Measurements from ENCODE around the gene ECPAS. TPM values are rescaled to one million over a fixed set of nuclear protein-coding genes. Genes with fewer than 3 reads are reported as not detected.

Gene ECPAS
- total RNA-seq, 2 donors from 2014 or later, result 87.8 to 103 TPM

- DNase-seq (ENCODE audit: low spot score), result no peak
- TF ChIP-seq POLR2AphosphoS5 (IDR thresholded peaks at IDR 0.05) (no peak), POLR2A (IDR thresholded peaks at IDR 0.05) (no peak)
- TF ChIP-seq, protein P1, sequence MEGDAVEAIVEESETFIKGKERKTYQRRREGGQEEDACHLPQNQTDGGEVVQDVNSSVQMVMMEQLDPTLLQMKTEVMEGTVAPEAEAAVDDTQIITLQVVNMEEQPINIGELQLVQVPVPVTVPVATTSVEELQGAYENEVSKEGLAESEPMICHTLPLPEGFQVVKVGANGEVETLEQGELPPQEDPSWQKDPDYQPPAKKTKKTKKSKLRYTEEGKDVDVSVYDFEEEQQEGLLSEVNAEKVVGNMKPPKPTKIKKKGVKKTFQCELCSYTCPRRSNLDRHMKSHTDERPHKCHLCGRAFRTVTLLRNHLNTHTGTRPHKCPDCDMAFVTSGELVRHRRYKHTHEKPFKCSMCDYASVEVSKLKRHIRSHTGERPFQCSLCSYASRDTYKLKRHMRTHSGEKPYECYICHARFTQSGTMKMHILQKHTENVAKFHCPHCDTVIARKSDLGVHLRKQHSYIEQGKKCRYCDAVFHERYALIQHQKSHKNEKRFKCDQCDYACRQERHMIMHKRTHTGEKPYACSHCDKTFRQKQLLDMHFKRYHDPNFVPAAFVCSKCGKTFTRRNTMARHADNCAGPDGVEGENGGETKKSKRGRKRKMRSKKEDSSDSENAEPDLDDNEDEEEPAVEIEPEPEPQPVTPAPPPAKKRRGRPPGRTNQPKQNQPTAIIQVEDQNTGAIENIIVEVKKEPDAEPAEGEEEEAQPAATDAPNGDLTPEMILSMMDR (IDR thresholded peaks at IDR 0.05), result no peak
- Histone ChIP-seq H3K9me3 (no peaks in the 10 kb centered on the region), H3K36me3 (peaks cover 0 to 17% of the 10 kb centered on the region in 2 donors), H3K4me3 (no peak overlapping the region), H3K27ac (no peak overlapping the region), H3K27me3 (replicated peaks; ENCODE audit: insufficient read depth) (no peaks in the 10 kb centered on the region), H3K4me1 (replicated peaks) (no peaks in the 10 kb centered on the region)
- intact Hi-C loops (cut with DNase I), result no loop called here
- WGBS, result 97% methylated on average over 3 of the region's 3 CpGs
These were observed 97.8 kb downstream of the ECPAS start for GRCh38 chr9:111386386-111386785.

DNA sequence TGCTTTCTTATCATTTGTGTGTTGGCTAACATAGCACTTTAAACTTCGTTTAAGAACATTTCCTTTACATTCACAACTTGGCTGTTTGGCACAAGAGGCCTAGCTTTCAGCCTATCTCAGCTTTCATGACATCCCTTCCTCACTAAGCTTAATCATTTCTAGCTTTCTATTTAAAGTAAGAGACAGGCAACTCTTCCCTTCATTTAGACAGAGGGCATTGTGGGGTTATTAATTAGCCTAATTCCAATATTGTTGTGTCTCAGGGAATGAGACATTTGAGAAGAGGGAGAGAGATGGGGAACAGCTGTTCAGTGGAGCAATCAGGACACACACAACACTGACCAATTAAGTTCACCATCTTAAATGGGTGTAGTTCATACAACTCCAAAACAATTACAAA, 103.2 kb downstream of the ECPAS start:
- 49% methylated on average over 1 of the region's 1 CpG for WGBS
- TF ChIP-seq POLR2A (IDR thresholded peaks at IDR 0.05), result no peak
- TF ChIP-seq, protein P1 (IDR thresholded peaks at IDR 0.05), result no peak
- no peak for TF ChIP-seq POLR2AphosphoS5 (IDR thresholded peaks at IDR 0.05)
- Histone ChIP-seq H3K27me3 (replicated peaks; ENCODE audit: insufficient read depth) (no peaks in the 10 kb centered on the region), H3K27ac (no peak overlapping the region), H3K4me1 (replicated peaks) (no peaks in the 10 kb centered on the region), H3K4me3 (no peak overlapping the region), H3K36me3 (no peaks in the 10 kb centered on the region), H3K9me3 (no peaks in the 10 kb centered on the region)
- intact Hi-C loops (cut with DNase I), result no loop called here
- no peak for DNase-seq (ENCODE audit: low spot score)

- Histone ChIP-seq H3K36me3 (peaks cover 2 to 16% of the 10 kb centered on the region in 2 donors), H3K27me3 (replicated peaks; ENCODE audit: insufficient read depth) (no peaks in the 10 kb centered on the region), H3K9me3 (no peaks in the 10 kb centered on the region), H3K4me3 (no peak overlapping the region), H3K4me1 (replicated peaks) (no peaks in the 10 kb centered on the region), H3K27ac (no peak overlapping the region)
- intact Hi-C loops (cut with DNase I), result no loop called here
- no peak for DNase-seq (ENCODE audit: low spot score)
- WGBS, result 90% methylated on average over 3 of the region's 3 CpGs
- TF ChIP-seq, protein P1 (IDR thresholded peaks at IDR 0.05), result no peak
- TF ChIP-seq POLR2A (IDR thresholded peaks at IDR 0.05), result no peak
- no peak for TF ChIP-seq POLR2AphosphoS5 (IDR thresholded peaks at IDR 0.05)
These were observed 108.2 kb downstream of the ECPAS start for GRCh38 chr9:111375817-111376564.

- Histone ChIP-seq H3K4me3 (no peak overlapping the region), H3K36me3 (peaks cover 6 to 24% of the 10 kb centered on the region in 2 donors), H3K4me1 (replicated peaks) (no peaks in the 10 kb centered on the region), H3K27me3 (replicated peaks; ENCODE audit: insufficient read depth) (no peaks in the 10 kb centered on the region), H3K27ac (no peak overlapping the region), H3K9me3 (no peaks in the 10 kb centered on the region)
- WGBS, result 80% methylated on average over 2 of the region's 2 CpGs
- DNase-seq (ENCODE audit: low spot score), result no peak
- TF ChIP-seq POLR2AphosphoS5 (IDR thresholded peaks at IDR 0.05), result no peak
- TF ChIP-seq, protein P1 (IDR thresholded peaks at IDR 0.05), result no peak
- no peak for TF ChIP-seq POLR2A (IDR thresholded peaks at IDR 0.05)
- intact Hi-C loops (cut with DNase I), result no loop called here
These were observed 109.1 kb downstream of the ECPAS start for GRCh38 chr9:111375062-111375461.

- intact Hi-C loops (cut with DNase I), result no loop called here
- TF ChIP-seq, protein P1 (IDR thresholded peaks at IDR 0.05), result no peak
- TF ChIP-seq POLR2A (IDR thresholded peaks at IDR 0.05) (no peak), POLR2AphosphoS5 (IDR thresholded peaks at IDR 0.05) (no peak)
- H3K4me1 ChIP-seq (replicated peaks), result no peaks in the 10 kb centered on the region
- peaks cover 11 to 28% of the 10 kb centered on the region in 2 donors for H3K36me3 ChIP-seq
- 94% methylated on average over 6 of the region's 6 CpGs for WGBS
- H3K4me3 ChIP-seq, result no peak overlapping the region
- no peaks in the 10 kb centered on the region for H3K27me3 ChIP-seq (replicated peaks; ENCODE audit: insufficient read depth)
- no peak overlapping the region for H3K27ac ChIP-seq
- no peak for DNase-seq (ENCODE audit: low spot score)
- H3K9me3 ChIP-seq, result no peaks in the 10 kb centered on the region
These were observed 111.9 kb downstream of the ECPAS start for GRCh38 chr9:111372297-111372696.
